ENCODE data around the gene RXRA. TPM values are rescaled to one million over a fixed set of nuclear protein-coding genes. Genes with fewer than 3 reads are reported as not detected.

The RXRA gene
- polyA plus RNA-seq, 4 donors, result 30.8 to 83.5 (median 41.5) TPM

- no peaks in the 10 kb centered on the region for H3K9me3 ChIP-seq (ENCODE audit: control insufficient read depth in 2 of 2, insufficient read depth in 1 of 2, low read depth in 1 of 2, low read length in 1 of 2)
- peaks cover 0 to 25% (median 4%) of the 10 kb centered on the region in 3 donors for H3K4me1 ChIP-seq (ENCODE audit: control insufficient read depth in 3 of 3, insufficient read depth in 2 of 3, low read depth in 1 of 3, low read length in 2 of 3)
- H3K4me3 ChIP-seq (ENCODE audit: low read depth in 1 of 3, low read length in 3 of 3), result no peak overlapping the region
- H3K27me3 ChIP-seq (ENCODE audit: control insufficient read depth in 3 of 3, insufficient read depth in 3 of 3, low read length in 3 of 3), result no peaks in the 10 kb centered on the region
- WGBS, 3 donors, result 87 to 94% (median 92%) methylated on average over 18 of the region's 18 CpGs
- no peak overlapping the region for H3K27ac ChIP-seq (ENCODE audit: low read depth in 1 of 3, low read length in 2 of 3)
- DNase-seq (no peak), FAIRE-seq (no peak)
- H3K36me3 ChIP-seq (ENCODE audit: control insufficient read depth in 3 of 3, insufficient read depth in 2 of 3, low read depth in 1 of 3, low read length in 3 of 3), result peaks cover 0 to 99% (median 3%) of the 10 kb centered on the region in 3 donors
Measured at GRCh38 chr9:134420281-134420845, 94.1 kb downstream of the RXRA start.

- H3K27ac ChIP-seq (ENCODE audit: low read depth in 1 of 3, low read length in 2 of 3), result no peak overlapping the region
- no peaks in the 10 kb centered on the region for H3K27me3 ChIP-seq (ENCODE audit: control insufficient read depth in 3 of 3, insufficient read depth in 3 of 3, low read length in 3 of 3)
- peaks cover 0 to 99% (median 3%) of the 10 kb centered on the region in 3 donors for H3K36me3 ChIP-seq (ENCODE audit: control insufficient read depth in 3 of 3, insufficient read depth in 2 of 3, low read depth in 1 of 3, low read length in 3 of 3)
- FAIRE-seq, result no peak
- DNase-seq, result no peak
- H3K9me3 ChIP-seq (ENCODE audit: control insufficient read depth in 2 of 2, insufficient read depth in 1 of 2, low read depth in 1 of 2, low read length in 1 of 2), result no peaks in the 10 kb centered on the region
- H3K4me1 ChIP-seq (ENCODE audit: control insufficient read depth in 3 of 3, insufficient read depth in 2 of 3, low read depth in 1 of 3, low read length in 2 of 3), result peaks cover 0 to 25% (median 4%) of the 10 kb centered on the region in 3 donors
- no peak overlapping the region for H3K4me3 ChIP-seq (ENCODE audit: low read depth in 1 of 3, low read length in 3 of 3)
- 79 to 88% (median 83%) methylated on average over 10 of the region's 10 CpGs for WGBS, 3 donors
Measured at GRCh38 chr9:134420974-134421432, 94.7 kb downstream of the RXRA start.

GRCh38 chr9:134421888-134422287, 95.6 kb downstream of the RXRA start:
- Histone ChIP-seq H3K36me3 (ENCODE audit: control insufficient read depth in 3 of 3, insufficient read depth in 2 of 3, low read depth in 1 of 3, low read length in 3 of 3) (peaks cover 0 to 99% (median 6%) of the 10 kb centered on the region in 3 donors), H3K9me3 (ENCODE audit: control insufficient read depth in 2 of 2, insufficient read depth in 1 of 2, low read depth in 1 of 2, low read length in 1 of 2) (no peaks in the 10 kb centered on the region), H3K4me1 (ENCODE audit: control insufficient read depth in 3 of 3, insufficient read depth in 2 of 3, low read depth in 1 of 3, low read length in 2 of 3) (peaks cover 0 to 25% (median 4%) of the 10 kb centered on the region in 3 donors), H3K27ac (ENCODE audit: low read depth in 1 of 3, low read length in 2 of 3) (peak overlapping the region; percentile 49 to 58 (median 55)), H3K27me3 (ENCODE audit: control insufficient read depth in 3 of 3, insufficient read depth in 3 of 3, low read length in 3 of 3) (no peaks in the 10 kb centered on the region), H3K4me3 (ENCODE audit: low read depth in 1 of 3, low read length in 3 of 3) (no peak overlapping the region)
- DNase-seq, result no peak
- FAIRE-seq, result no peak
- WGBS, 3 donors, result 28 to 61% (median 57%) methylated on average over 7 to 11 of the region's 11 CpGs

- no peak for FAIRE-seq
- peak; percentile 90 to 98 for DNase-seq
- Histone ChIP-seq H3K36me3 (ENCODE audit: control insufficient read depth in 3 of 3, insufficient read depth in 2 of 3, low read depth in 1 of 3, low read length in 3 of 3) (peaks cover 0 to 99% (median 6%) of the 10 kb centered on the region in 3 donors), H3K27ac (ENCODE audit: low read depth in 1 of 3, low read length in 2 of 3) (peak overlapping the region; percentile 55 to 74 (median 66)), H3K4me1 (ENCODE audit: control insufficient read depth in 3 of 3, insufficient read depth in 2 of 3, low read depth in 1 of 3, low read length in 2 of 3) (peaks cover 0 to 25% (median 4%) of the 10 kb centered on the region in 3 donors), H3K27me3 (ENCODE audit: control insufficient read depth in 3 of 3, insufficient read depth in 3 of 3, low read length in 3 of 3) (no peaks in the 10 kb centered on the region), H3K9me3 (ENCODE audit: control insufficient read depth in 2 of 2, insufficient read depth in 1 of 2, low read depth in 1 of 2, low read length in 1 of 2) (no peaks in the 10 kb centered on the region), H3K4me3 (ENCODE audit: low read depth in 1 of 3, low read length in 3 of 3) (no peak overlapping the region)
- WGBS, 3 donors, result 32 to 54% (median 47%) methylated on average over 31 to 32 of the region's 32 CpGs
Measured at GRCh38 chr9:134422301-134423090, 96.2 kb downstream of the RXRA start.

GRCh38 chr9:134423166-134423565, 96.9 kb downstream of the RXRA start:
- H3K4me1 ChIP-seq (ENCODE audit: control insufficient read depth in 3 of 3, insufficient read depth in 2 of 3, low read depth in 1 of 3, low read length in 2 of 3), result peaks cover 0 to 25% (median 4%) of the 10 kb centered on the region in 3 donors
- no peaks in the 10 kb centered on the region for H3K9me3 ChIP-seq (ENCODE audit: control insufficient read depth in 2 of 2, insufficient read depth in 1 of 2, low read depth in 1 of 2, low read length in 1 of 2)
- peaks cover 0 to 99% (median 3%) of the 10 kb centered on the region in 3 donors for H3K36me3 ChIP-seq (ENCODE audit: control insufficient read depth in 3 of 3, insufficient read depth in 2 of 3, low read depth in 1 of 3, low read length in 3 of 3)
- DNase-seq (no peak), FAIRE-seq (no peak)
- no peak overlapping the region for H3K4me3 ChIP-seq (ENCODE audit: low read depth in 1 of 3, low read length in 3 of 3)
- H3K27me3 ChIP-seq (ENCODE audit: control insufficient read depth in 3 of 3, insufficient read depth in 3 of 3, low read length in 3 of 3), result no peaks in the 10 kb centered on the region
- peak overlapping the region; percentile 54 to 74 (median 66) for H3K27ac ChIP-seq (ENCODE audit: low read depth in 1 of 3, low read length in 2 of 3)
- 82 to 86% (median 85%) methylated on average over 15 of the region's 15 CpGs for WGBS, 3 donors

GRCh38 chr9:134423749-134424148, 97.5 kb downstream of the RXRA start:
- no peak for DNase-seq
- Histone ChIP-seq H3K36me3 (ENCODE audit: control insufficient read depth in 3 of 3, insufficient read depth in 2 of 3, low read depth in 1 of 3, low read length in 3 of 3) (peaks cover 0 to 98% (median 3%) of the 10 kb centered on the region in 3 donors), H3K9me3 (ENCODE audit: control insufficient read depth in 2 of 2, insufficient read depth in 1 of 2, low read depth in 1 of 2, low read length in 1 of 2) (no peaks in the 10 kb centered on the region), H3K4me1 (ENCODE audit: control insufficient read depth in 3 of 3, insufficient read depth in 2 of 3, low read depth in 1 of 3, low read length in 2 of 3) (peaks cover 0 to 25% (median 4%) of the 10 kb centered on the region in 3 donors), H3K4me3 (ENCODE audit: low read depth in 1 of 3, low read length in 3 of 3) (no peak overlapping the region), H3K27me3 (ENCODE audit: control insufficient read depth in 3 of 3, insufficient read depth in 3 of 3, low read length in 3 of 3) (no peaks in the 10 kb centered on the region), H3K27ac (ENCODE audit: low read depth in 1 of 3, low read length in 2 of 3) (no peak overlapping the region)
- WGBS, 3 donors, result 78 to 89% (median 82%) methylated on average over 15 of the region's 15 CpGs
- no peak for FAIRE-seq

GRCh38 chr9:134424818-134425217, 98.6 kb downstream of the RXRA start:
- Histone ChIP-seq H3K4me3 (ENCODE audit: low read depth in 1 of 3, low read length in 3 of 3) (no peak overlapping the region), H3K36me3 (ENCODE audit: control insufficient read depth in 3 of 3, insufficient read depth in 2 of 3, low read depth in 1 of 3, low read length in 3 of 3) (peaks cover 4 to 98% (median 6%) of the 10 kb centered on the region in 3 donors), H3K27me3 (ENCODE audit: control insufficient read depth in 3 of 3, insufficient read depth in 3 of 3, low read length in 3 of 3) (no peaks in the 10 kb centered on the region), H3K27ac (ENCODE audit: low read depth in 1 of 3, low read length in 2 of 3) (no peak overlapping the region), H3K4me1 (ENCODE audit: control insufficient read depth in 3 of 3, insufficient read depth in 2 of 3, low read depth in 1 of 3, low read length in 2 of 3) (peaks cover 0 to 25% (median 4%) of the 10 kb centered on the region in 3 donors), H3K9me3 (ENCODE audit: control insufficient read depth in 2 of 2, insufficient read depth in 1 of 2, low read depth in 1 of 2, low read length in 1 of 2) (no peaks in the 10 kb centered on the region)
- WGBS, 3 donors, result 62 to 74% (median 62%) methylated on average over 9 of the region's 9 CpGs
- DNase-seq (no peak), FAIRE-seq (no peak)

- WGBS, 3 donors, result 65 to 90% (median 65%) methylated on average over 6 to 9 of the region's 9 CpGs
- Histone ChIP-seq H3K36me3 (ENCODE audit: control insufficient read depth in 3 of 3, insufficient read depth in 2 of 3, low read depth in 1 of 3, low read length in 3 of 3) (peaks cover 4 to 97% (median 6%) of the 10 kb centered on the region in 3 donors), H3K9me3 (ENCODE audit: control insufficient read depth in 2 of 2, insufficient read depth in 1 of 2, low read depth in 1 of 2, low read length in 1 of 2) (no peaks in the 10 kb centered on the region), H3K4me1 (ENCODE audit: control insufficient read depth in 3 of 3, insufficient read depth in 2 of 3, low read depth in 1 of 3, low read length in 2 of 3) (peaks cover 0 to 25% (median 4%) of the 10 kb centered on the region in 3 donors), H3K4me3 (ENCODE audit: low read depth in 1 of 3, low read length in 3 of 3) (no peak overlapping the region), H3K27me3 (ENCODE audit: control insufficient read depth in 3 of 3, insufficient read depth in 3 of 3, low read length in 3 of 3) (no peaks in the 10 kb centered on the region), H3K27ac (ENCODE audit: low read depth in 1 of 3, low read length in 2 of 3) (no peak overlapping the region)
- no peak for FAIRE-seq
- DNase-seq, result no peak
Measured at GRCh38 chr9:134425401-134425800, 99.1 kb downstream of the RXRA start.

Measured in small intestine (tissue), 7 donors.